ENCODE data around the gene ACTL7B.

The ACTL7B gene

DNA sequence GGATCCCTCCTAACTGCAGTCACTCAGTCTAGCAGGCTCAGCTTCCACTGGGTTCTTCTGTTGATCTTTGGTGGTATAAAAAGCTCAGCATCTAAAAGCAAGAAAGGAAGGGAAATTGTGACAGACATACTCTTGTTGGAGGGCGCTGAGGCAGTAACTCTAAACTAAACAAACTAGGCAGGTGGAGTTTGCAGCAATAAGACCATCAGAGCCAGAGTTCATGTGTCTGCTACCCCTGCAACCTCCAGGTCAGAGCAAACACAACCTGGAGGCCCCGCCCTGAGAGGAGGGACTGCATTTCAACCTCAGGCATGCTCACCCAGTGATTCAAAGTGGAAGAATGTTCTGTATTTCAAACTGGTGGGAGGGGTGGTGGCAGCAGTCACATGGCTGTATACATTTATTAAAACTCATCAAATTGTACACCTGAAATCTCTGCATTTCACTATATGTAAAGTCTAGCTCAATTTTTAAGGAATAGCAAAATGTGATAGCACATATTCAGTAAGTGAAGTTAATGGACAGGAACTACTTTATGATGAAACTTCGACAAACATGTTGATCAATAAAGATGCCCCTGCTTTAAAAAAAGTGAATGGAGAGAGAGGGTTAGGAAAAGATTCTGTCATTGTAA lies 13.4 kb upstream of the ACTL7B start:
- TF ChIP-seq, protein P1, sequence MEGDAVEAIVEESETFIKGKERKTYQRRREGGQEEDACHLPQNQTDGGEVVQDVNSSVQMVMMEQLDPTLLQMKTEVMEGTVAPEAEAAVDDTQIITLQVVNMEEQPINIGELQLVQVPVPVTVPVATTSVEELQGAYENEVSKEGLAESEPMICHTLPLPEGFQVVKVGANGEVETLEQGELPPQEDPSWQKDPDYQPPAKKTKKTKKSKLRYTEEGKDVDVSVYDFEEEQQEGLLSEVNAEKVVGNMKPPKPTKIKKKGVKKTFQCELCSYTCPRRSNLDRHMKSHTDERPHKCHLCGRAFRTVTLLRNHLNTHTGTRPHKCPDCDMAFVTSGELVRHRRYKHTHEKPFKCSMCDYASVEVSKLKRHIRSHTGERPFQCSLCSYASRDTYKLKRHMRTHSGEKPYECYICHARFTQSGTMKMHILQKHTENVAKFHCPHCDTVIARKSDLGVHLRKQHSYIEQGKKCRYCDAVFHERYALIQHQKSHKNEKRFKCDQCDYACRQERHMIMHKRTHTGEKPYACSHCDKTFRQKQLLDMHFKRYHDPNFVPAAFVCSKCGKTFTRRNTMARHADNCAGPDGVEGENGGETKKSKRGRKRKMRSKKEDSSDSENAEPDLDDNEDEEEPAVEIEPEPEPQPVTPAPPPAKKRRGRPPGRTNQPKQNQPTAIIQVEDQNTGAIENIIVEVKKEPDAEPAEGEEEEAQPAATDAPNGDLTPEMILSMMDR (IDR thresholded peaks at IDR 0.05; ENCODE audit: control insufficient read depth, insufficient read depth, low read depth, low read length, missing control alignments), result no peak
- no peak for DNase-seq (ENCODE audit: low read depth)

GRCh38 chr9:108867829-108868228 lies 12.0 kb upstream of the ACTL7B start:
- TF ChIP-seq, protein P1 (IDR thresholded peaks at IDR 0.05; ENCODE audit: control insufficient read depth, insufficient read depth, low read depth, low read length, missing control alignments), result no peak
- H3K4me3 ChIP-seq (ENCODE audit: control insufficient read depth, low read depth, low read length), result no peak overlapping the region
- DNase-seq (ENCODE audit: low read depth), result no peak

More for the DNA sequence above, 13.4 kb upstream of the ACTL7B start:
- no peak overlapping the region for H3K4me3 ChIP-seq (ENCODE audit: control insufficient read depth, low read depth, low read length)

GRCh38 chr9:108867116-108867515 lies 11.3 kb upstream of the ACTL7B start:
- no peak overlapping the region for H3K4me3 ChIP-seq (ENCODE audit: control insufficient read depth, low read depth, low read length)
- TF ChIP-seq, protein P1 (IDR thresholded peaks at IDR 0.05; ENCODE audit: control insufficient read depth, insufficient read depth, low read depth, low read length, missing control alignments), result no peak
- no peak for DNase-seq (ENCODE audit: low read depth)

DNA sequence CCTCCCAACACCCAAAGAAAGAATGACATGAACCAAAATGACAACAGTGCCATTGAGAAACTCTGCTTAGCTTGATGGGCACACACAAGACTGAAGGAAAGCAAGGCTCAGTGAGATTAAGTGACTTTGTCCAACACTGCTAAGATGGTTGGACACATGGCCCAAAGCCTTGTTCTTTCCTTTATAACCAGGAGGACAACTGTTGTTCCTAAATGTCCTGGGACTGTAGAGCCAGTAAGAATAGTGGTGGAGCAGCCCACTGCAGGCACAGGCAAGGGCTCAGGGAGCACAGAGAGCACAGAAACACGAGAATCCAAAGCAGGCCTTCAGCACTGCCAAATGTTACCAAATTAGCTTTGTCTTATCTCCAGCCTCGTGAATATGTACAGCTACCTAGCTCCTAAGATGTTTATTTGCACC lies 10.2 kb upstream of the ACTL7B start:
- no peak overlapping the region for H3K4me3 ChIP-seq (ENCODE audit: control insufficient read depth, low read depth, low read length)
- DNase-seq (ENCODE audit: low read depth), result no peak
- TF ChIP-seq, protein P1 (IDR thresholded peaks at IDR 0.05; ENCODE audit: control insufficient read depth, insufficient read depth, low read depth, low read length, missing control alignments), result no peak

DNA sequence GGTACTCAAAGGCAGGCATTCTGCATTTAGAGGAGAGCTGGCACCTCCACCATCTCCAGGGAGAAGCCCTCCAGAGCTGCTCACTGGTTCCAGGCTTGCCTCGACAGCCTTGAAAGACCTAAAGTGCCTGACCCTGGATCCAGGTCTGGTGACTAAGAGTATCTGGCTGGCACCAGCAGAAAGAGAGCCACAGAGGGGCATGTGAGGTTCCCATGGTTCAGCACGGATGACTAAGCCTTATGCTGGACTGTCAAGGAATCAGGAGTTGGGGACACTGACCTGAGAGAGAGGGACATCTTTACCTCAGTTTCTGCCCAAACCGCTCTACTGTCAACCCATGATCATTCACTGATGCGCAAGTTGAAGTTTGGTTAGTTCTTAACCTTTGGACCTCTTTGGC lies 9.3 kb upstream of the ACTL7B start:
- H3K4me3 ChIP-seq (ENCODE audit: control insufficient read depth, low read depth, low read length), result no peak overlapping the region
- TF ChIP-seq, protein P1 (IDR thresholded peaks at IDR 0.05; ENCODE audit: control insufficient read depth, insufficient read depth, low read depth, low read length, missing control alignments), result no peak
- DNase-seq (ENCODE audit: low read depth), result no peak

DNA sequence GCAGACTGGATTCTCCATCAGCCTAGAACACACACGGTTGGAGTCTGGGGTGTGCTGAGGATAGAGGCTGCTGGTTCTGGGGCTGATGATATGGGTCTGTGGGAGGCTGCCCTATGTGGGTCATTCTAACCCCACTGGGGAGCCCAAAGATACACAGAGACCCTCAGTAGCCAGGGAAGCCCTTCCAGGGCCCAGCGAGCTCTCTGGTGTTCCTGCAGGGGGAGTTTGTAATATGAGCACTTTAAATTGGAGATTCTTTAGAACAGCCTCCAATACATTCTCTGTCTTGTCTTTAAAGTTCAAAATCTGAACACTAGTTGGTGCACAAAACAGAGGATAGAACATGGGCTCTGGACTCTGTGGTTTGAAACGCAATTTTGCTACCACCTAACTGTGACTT lies 8.7 kb upstream of the ACTL7B start:
- DNase-seq (ENCODE audit: low read depth), result no peak
- H3K4me3 ChIP-seq (ENCODE audit: control insufficient read depth, low read depth, low read length), result no peak overlapping the region
- TF ChIP-seq, protein P1 (IDR thresholded peaks at IDR 0.05; ENCODE audit: control insufficient read depth, insufficient read depth, low read depth, low read length, missing control alignments), result no peak
